PFSK-1 (cell line): ENCODE data around the gene GNPTAB.

Source experiments
- FOXP2 ChIP-seq: optimal IDR thresholded peaks from 2 replicates; pipeline ENCODE3; 2011; ENCODE audit warnings: borderline replicate concordance, control low read depth, inconsistent platforms; ENCODE audit not compliant: insufficient read depth; ENCODE audit errors: extremely low read length, extremely low read depth
- POLR2AphosphoS5 ChIP-seq: IDR thresholded peaks from 2 replicates; pipeline ENCODE4 v1.6.1; 2012; ENCODE audit warnings: low read depth, mild to moderate bottlenecking, control low read depth, low read length, moderate library complexity
- SIN3A ChIP-seq: IDR thresholded peaks from 2 replicates; pipeline ENCODE4 v1.6.1; 2012; ENCODE audit warnings: mild to moderate bottlenecking, low read length, moderate library complexity, borderline replicate concordance; ENCODE audit not compliant: insufficient read depth
- TAF1 ChIP-seq: IDR thresholded peaks from 2 replicates; pipeline ENCODE4 v1.6.1; 2012; ENCODE audit warnings: low read length, control low read depth, borderline replicate concordance; ENCODE audit not compliant: insufficient read depth
- TF ChIP-seq, protein P1 (sequence below), 2 experiments: IDR thresholded peaks; 2 replicates each; pipeline versions ENCODE4 v1.6.1 to v1.8.0; 2011 to 2012; ENCODE audit warnings: low read depth in 2 of 2, low read length in 2 of 2, control low read depth in 1 of 2, inconsistent platforms in 1 of 2, mild to moderate bottlenecking in 1 of 2, moderate library complexity in 1 of 2; ENCODE audit not compliant: insufficient read depth in 1 of 2

DNA sequence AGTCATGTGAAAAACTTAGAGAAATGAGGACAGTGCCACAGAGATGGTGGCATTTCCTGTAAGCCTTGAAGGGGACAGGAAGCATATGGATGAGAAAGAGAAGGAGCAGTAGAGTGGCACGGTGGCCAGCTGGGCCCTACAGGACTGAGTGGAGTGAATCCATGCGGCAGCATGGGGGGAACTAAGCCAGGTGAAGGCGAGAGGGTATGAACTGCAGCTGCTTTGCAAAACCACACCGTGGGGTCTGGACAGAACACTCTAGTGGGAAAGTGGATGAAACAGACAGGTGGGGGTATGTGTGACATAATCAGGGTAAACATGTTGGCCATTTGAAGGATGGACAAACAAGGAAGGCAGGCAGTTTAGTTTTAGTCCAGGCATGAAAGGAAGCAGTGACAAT, 81.1 kb downstream of the GNPTAB start:
- TF ChIP-seq POLR2AphosphoS5 (no peak), FOXP2 (no peak), SIN3A (no peak), TAF1 (no peak)
- TF ChIP-seq, protein P1, sequence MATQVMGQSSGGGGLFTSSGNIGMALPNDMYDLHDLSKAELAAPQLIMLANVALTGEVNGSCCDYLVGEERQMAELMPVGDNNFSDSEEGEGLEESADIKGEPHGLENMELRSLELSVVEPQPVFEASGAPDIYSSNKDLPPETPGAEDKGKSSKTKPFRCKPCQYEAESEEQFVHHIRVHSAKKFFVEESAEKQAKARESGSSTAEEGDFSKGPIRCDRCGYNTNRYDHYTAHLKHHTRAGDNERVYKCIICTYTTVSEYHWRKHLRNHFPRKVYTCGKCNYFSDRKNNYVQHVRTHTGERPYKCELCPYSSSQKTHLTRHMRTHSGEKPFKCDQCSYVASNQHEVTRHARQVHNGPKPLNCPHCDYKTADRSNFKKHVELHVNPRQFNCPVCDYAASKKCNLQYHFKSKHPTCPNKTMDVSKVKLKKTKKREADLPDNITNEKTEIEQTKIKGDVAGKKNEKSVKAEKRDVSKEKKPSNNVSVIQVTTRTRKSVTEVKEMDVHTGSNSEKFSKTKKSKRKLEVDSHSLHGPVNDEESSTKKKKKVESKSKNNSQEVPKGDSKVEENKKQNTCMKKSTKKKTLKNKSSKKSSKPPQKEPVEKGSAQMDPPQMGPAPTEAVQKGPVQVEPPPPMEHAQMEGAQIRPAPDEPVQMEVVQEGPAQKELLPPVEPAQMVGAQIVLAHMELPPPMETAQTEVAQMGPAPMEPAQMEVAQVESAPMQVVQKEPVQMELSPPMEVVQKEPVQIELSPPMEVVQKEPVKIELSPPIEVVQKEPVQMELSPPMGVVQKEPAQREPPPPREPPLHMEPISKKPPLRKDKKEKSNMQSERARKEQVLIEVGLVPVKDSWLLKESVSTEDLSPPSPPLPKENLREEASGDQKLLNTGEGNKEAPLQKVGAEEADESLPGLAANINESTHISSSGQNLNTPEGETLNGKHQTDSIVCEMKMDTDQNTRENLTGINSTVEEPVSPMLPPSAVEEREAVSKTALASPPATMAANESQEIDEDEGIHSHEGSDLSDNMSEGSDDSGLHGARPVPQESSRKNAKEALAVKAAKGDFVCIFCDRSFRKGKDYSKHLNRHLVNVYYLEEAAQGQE (IDR thresholded peaks at IDR 0.05; ENCODE audit: insufficient read depth in 1 of 2, low read depth in 2 of 2, low read length in 2 of 2), result no peak
